ENCODE results near the gene SPTLC3.

DNA sequence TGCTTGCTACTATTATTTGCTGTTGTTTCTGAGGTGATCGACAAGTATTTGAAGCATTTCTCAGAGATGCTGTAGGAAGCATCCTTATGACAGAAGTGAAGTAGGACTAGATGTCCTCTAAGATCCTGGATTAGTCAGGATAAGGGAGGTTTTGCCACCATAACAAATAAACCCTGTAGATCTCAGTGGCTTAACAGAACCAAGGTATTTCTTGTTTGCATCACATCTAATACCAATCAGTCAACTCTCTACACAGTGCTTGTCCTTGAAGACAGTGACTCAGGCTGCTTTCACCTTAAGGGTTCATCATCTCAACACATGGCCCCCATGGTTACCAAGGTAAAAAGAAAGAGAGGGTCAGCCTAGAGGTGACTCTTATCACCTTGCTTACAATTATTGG is 119.4 kb downstream of the SPTLC3 start:
- TF ChIP-seq YY1 (IDR thresholded peaks at IDR 0.05; ENCODE audit: insufficient read depth, insufficient read length), result no peak
- TF ChIP-seq SUZ12 (IDR thresholded peaks at IDR 0.05; ENCODE audit: extremely low read depth, insufficient read depth, insufficient read length), result no peak
